Endometrial microvascular endothelial cells (primary cell): ENCODE results near the gene DNM1L. TPM values are rescaled to one million over a fixed set of nuclear protein-coding genes. Genes with fewer than 3 reads are reported as not detected.

Experiments
- in situ Hi-C: cut with HindIII; loops from 2 replicates; pipeline ENCODE4 v1.10.0; 2017; ENCODE audit warnings: low sequenced_read_pairs, low pct_unique_long_range_greater_than_20kb; ENCODE audit errors: inconsistent ontology term
- total RNA-seq: library from RNA; depleted of rRNA; stranded (reverse); fragments of >200 nt; gene quantifications from one replicate; pipeline ENCODE4 v1.2.3, GENCODE V29; 2015; ENCODE audit errors: inconsistent ontology term

The DNM1L gene
- total RNA-seq, result 93.5 TPM

- in situ Hi-C loops, result no loop called here
Measured at GRCh38 chr12:32679091-32679919, at the start of gene DNM1L. Gene DNM1L, plus strand, starts transcription at chr12:32679301. Its CDS starts 63 bp downstream, at chr12:32679364.

- in situ Hi-C loops, result no loop called here
Measured at GRCh38 chr12:32641287-32641901, 37.7 kb upstream of the DNM1L start.

- in situ Hi-C loops, result no loop called here
Measured at GRCh38 chr12:32644431-32644830, 34.7 kb upstream of the DNM1L start.

- in situ Hi-C loops, result no loop called here
Measured at GRCh38 chr12:32647275-32647674, 31.8 kb upstream of the DNM1L start.

GRCh38 chr12:32650508-32650907, 28.6 kb upstream of the DNM1L start:
- in situ Hi-C loops, result loop anchor here (25.0 kb wide), 1 partner anchor 263 kb away; the partner anchor contains the start of gene FGD4

GRCh38 chr12:32651151-32651955, 27.7 kb upstream of the DNM1L start:
- in situ Hi-C loops, result loop anchor here (25.0 kb wide), 1 partner anchor 264 kb away; the partner anchor contains the start of gene FGD4

- in situ Hi-C loops, result loop anchor here (25.0 kb wide), 1 partner anchor 265 kb away; the partner anchor contains the start of gene FGD4
Measured at GRCh38 chr12:32651956-32652210, 27.2 kb upstream of the DNM1L start.

GRCh38 chr12:32659908-32660440, 19.1 kb upstream of the DNM1L start:
- in situ Hi-C loops, result loop anchor here (25.0 kb wide), 1 partner anchor 273 kb away; the partner anchor contains the start of gene FGD4

- in situ Hi-C loops, result loop anchor here (25.0 kb wide), 1 partner anchor 274 kb away; the partner anchor contains the start of gene FGD4
Measured at GRCh38 chr12:32661706-32662105, 17.4 kb upstream of the DNM1L start.

GRCh38 chr12:32662665-32663064, 16.4 kb upstream of the DNM1L start:
- in situ Hi-C loops, result loop anchor here (25.0 kb wide), 1 partner anchor 275 kb away; the partner anchor contains the start of gene FGD4

- in situ Hi-C loops, result loop anchor here (25.0 kb wide), 1 partner anchor 279 kb away; the partner anchor contains the start of gene FGD4
Measured at GRCh38 chr12:32666018-32666417, 13.1 kb upstream of the DNM1L start.

GRCh38 chr12:32669584-32669983, 9.5 kb upstream of the DNM1L start:
- in situ Hi-C loops, result loop anchor here (25.0 kb wide), 1 partner anchor 282 kb away; the partner anchor contains the start of gene FGD4

GRCh38 chr12:32671930-32672780, 6.9 kb upstream of the DNM1L start:
- in situ Hi-C loops, result loop anchor here (25.0 kb wide), 1 partner anchor 285 kb away; the partner anchor contains the start of gene FGD4

- in situ Hi-C loops, result no loop called here
Measured at GRCh38 chr12:32679920-32680237, 778 bp downstream of the DNM1L start.

GRCh38 chr12:32680787-32681186, 1.7 kb downstream of the DNM1L start:
- in situ Hi-C loops, result no loop called here

GRCh38 chr12:32681272-32681671, 2.2 kb downstream of the DNM1L start:
- in situ Hi-C loops, result no loop called here

GRCh38 chr12:32686340-32686739, 7.2 kb downstream of the DNM1L start:
- in situ Hi-C loops, result no loop called here

GRCh38 chr12:32688786-32689185, 9.7 kb downstream of the DNM1L start:
- in situ Hi-C loops, result no loop called here
